ENCODE measurements around the gene DMWD.
A peak's percentile ranks its signal among the peaks of the same experiment; 100 is the strongest.

DMWD gene

DNA sequence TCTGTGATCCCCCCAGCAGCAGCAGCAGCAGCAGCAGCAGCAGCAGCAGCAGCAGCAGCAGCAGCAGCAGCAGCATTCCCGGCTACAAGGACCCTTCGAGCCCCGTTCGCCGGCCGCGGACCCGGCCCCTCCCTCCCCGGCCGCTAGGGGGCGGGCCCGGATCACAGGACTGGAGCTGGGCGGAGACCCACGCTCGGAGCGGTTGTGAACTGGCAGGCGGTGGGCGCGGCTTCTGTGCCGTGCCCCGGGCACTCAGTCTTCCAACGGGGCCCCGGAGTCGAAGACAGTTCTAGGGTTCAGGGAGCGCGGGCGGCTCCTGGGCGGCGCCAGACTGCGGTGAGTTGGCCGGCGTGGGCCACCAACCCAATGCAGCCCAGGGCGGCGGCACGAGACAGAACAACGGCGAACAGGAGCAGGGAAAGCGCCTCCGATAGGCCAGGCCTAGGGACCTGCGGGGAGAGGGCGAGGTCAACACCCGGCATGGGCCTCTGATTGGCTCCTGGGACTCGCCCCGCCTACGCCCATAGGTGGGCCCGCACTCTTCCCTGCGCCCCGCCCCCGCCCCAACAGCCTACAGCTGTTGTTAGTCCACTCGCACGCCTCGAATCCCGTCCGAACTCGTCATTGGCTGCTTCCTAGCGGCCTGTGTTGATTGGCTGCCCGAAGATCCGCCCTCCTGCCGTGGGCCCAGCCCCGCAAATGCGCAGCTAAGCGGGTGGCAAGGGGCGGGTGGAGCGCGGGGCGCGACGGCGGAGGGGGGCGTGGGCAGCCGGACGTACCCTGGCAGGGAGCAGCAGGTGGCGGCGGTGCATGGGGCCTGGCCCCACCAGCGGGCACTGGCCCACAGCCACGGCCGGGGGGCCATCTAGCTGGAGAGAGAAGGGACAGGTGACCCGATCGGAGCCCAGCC, 22.2 kb downstream of the DMWD start:
- peak; percentile 94 for DNase-seq (ENCODE audit: low read depth)
- TF ChIP-seq CTCF (IDR thresholded peaks at IDR 0.05; ENCODE audit: low read depth, low read length, missing control alignments), result peak; percentile 81
- H3K4me3 ChIP-seq (ENCODE audit: low read depth, low read length), result peak overlapping the region; percentile 48

DNA sequence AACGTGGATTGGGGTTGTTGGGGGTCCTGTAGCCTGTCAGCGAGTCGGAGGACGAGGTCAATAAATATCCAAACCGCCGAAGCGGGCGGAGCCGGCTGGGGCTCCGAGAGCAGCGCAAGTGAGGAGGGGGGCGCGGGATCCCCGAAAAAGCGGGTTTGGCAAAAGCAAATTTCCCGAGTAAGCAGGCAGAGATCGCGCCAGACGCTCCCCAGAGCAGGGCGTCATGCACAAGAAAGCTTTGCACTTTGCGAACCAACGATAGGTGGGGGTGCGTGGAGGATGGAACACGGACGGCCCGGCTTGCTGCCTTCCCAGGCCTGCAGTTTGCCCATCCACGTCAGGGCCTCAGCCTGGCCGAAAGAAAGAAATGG, 22.8 kb downstream of the DMWD start:
- TF ChIP-seq CTCF (IDR thresholded peaks at IDR 0.05; ENCODE audit: low read depth, low read length, missing control alignments), result no peak
- peak overlapping the region; percentile 48 for H3K4me3 ChIP-seq (ENCODE audit: low read depth, low read length)
- DNase-seq (ENCODE audit: low read depth), result no peak

- H3K4me3 ChIP-seq (ENCODE audit: low read depth, low read length), result peak within 1 kb of the TSS; percentile 65
- TF ChIP-seq CTCF (IDR thresholded peaks at IDR 0.05; ENCODE audit: low read depth, low read length, missing control alignments), result no peak
- DNase-seq (ENCODE audit: low read depth), result peak; percentile 87
Observed at GRCh38 chr19:45768984-45769782, 23.5 kb downstream of the DMWD start, which contains the start of gene SIX5. Gene SIX5 (minus strand): TSS chr19:45769252. CDS start chr19:45768844, 408 bp downstream.

- no peak for DNase-seq (ENCODE audit: low read depth)
- peak overlapping the region; percentile 65 for H3K4me3 ChIP-seq (ENCODE audit: low read depth, low read length)
- no peak for TF ChIP-seq CTCF (IDR thresholded peaks at IDR 0.05; ENCODE audit: low read depth, low read length, missing control alignments)
Observed at GRCh38 chr19:45768655-45768983, 24.0 kb downstream of the DMWD start.

DNA sequence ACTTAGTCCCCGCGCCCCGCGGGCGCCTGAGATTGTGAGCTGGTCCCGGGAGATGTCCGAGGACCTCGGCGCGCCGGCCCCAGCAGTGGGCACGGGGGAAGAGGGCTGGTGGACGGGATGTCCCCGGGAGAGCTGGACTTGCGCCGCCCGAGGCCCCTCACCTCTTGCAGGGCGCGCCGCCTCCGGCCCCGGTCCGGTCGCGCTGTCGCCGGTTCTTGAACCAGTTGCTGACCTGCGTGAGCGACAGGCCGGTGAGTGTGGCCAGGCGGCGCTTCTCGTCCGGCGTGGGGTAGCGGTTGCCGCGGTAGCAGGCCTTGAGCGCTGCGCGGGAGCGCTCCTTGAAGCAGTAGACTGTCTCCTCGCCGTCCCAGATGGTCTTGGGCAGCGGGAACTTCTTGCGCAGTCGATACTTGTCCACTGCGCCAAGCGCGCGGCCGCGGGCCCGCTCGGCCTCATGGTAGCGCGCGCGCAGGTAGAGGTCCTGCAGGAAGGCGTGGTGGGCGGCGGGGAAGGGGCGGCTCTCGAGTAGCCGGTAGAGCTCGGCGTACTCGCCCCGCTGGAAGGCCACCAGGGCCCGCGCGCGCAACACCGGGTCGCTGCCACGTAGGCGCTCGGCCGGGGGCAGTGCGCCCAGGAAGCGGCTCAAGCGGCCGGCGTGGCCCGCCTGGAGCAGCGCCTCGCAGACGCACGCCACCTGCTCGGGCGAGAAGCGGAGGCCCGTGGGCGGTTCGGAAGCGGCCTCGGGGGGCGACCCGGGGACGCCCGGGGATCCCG, 24.6 kb downstream of the DMWD start:
- TF ChIP-seq CTCF (IDR thresholded peaks at IDR 0.05; ENCODE audit: low read depth, low read length, missing control alignments), result no peak
- H3K4me3 ChIP-seq (ENCODE audit: low read depth, low read length), result peak overlapping the region; percentile 65
- DNase-seq (ENCODE audit: low read depth), result no peak

GRCh38 chr19:45767410-45767880, 25.2 kb downstream of the DMWD start:
- DNase-seq (ENCODE audit: low read depth), result no peak
- H3K4me3 ChIP-seq (ENCODE audit: low read depth, low read length), result peak overlapping the region; percentile 65
- TF ChIP-seq CTCF (IDR thresholded peaks at IDR 0.05; ENCODE audit: low read depth, low read length, missing control alignments), result no peak
